Keratinocyte (primary cell): Measurements from ENCODE around the gene ITFG1. TPM values are rescaled to one million over a fixed set of nuclear protein-coding genes. Genes with fewer than 3 reads are reported as not detected.
"Not testable (repeated sequence)": the region's sequence is repeated elsewhere in the genome, so short reads cannot be mapped to it uniquely, and the experiment has no call there.

Experiments
- DNase-seq: peaks from one replicate; pipeline ENCODE4 v3.0.0-alpha.2; 2011; ENCODE audit warnings: low read depth, missing footprints, low spot score
- FAIRE-seq: peaks from 2 replicates; lab custom pipeline; 2011; peaks lifted over from hg19 to GRCh38; lab: Jason Lieb, UNC
- H2AFZ ChIP-seq: 2 replicates; pipeline ENCODE4 v1.6.0; 2012; ENCODE audit warnings: low read length, control low read depth, inconsistent platforms; ENCODE audit not compliant: control insufficient read depth
- H3K27ac ChIP-seq: 2 replicates; pipeline ENCODE4 v1.5.1; 2011; ENCODE audit warnings: low read length; ENCODE audit not compliant: control insufficient read depth, insufficient read depth
- H3K27me3 ChIP-seq: 3 replicates; pipeline ENCODE4 v1.6.0; 2011; ENCODE audit warnings: low read length; ENCODE audit not compliant: control insufficient read depth, insufficient read depth; ENCODE audit errors: extremely low read depth
- H3K36me3 ChIP-seq, 2 experiments: 2 replicates in 1 of 2; 3 replicates in 1 of 2; pipeline ENCODE4 v1.5.1; 2011; ENCODE audit warnings: low read length in 2 of 2, mild to moderate bottlenecking in 1 of 2; ENCODE audit not compliant: control insufficient read depth in 2 of 2, insufficient read depth in 2 of 2; ENCODE audit errors: extremely low read depth in 1 of 2
- H3K4me1 ChIP-seq: 3 replicates; pipeline ENCODE4 v1.5.1; 2011; ENCODE audit warnings: low read length; ENCODE audit not compliant: control insufficient read depth, insufficient read depth; ENCODE audit errors: extremely low read depth
- H3K4me2 ChIP-seq: 3 replicates; pipeline ENCODE4 v1.6.0; 2011; ENCODE audit warnings: low read depth, low read length; ENCODE audit not compliant: control insufficient read depth, insufficient read depth; ENCODE audit errors: extremely low read depth
- H3K4me3 ChIP-seq, 3 experiments: fragments of 200-600 bp in 1 of 3; sonication (generic) in 1 of 3; 2 replicates in 2 of 3; 3 replicates in 1 of 3; pipeline ENCODE4 v1.5.1; 2011 to 2016; ENCODE audit warnings: low read length in 3 of 3, mild to moderate bottlenecking in 3 of 3, control low read depth in 2 of 3, inconsistent platforms in 1 of 3, low read depth in 1 of 3, mixed read lengths in 1 of 3, mixed run types in 1 of 3, moderate library complexity in 1 of 3; ENCODE audit not compliant: control insufficient read depth in 2 of 3, insufficient read depth in 2 of 3; ENCODE audit errors: extremely low read depth in 1 of 3
- H3K79me2 ChIP-seq: 2 replicates; pipeline ENCODE4 v1.6.0; 2012; ENCODE audit warnings: low read length; ENCODE audit not compliant: control insufficient read depth, insufficient read depth
- H3K9ac ChIP-seq: 3 replicates; pipeline ENCODE4 v1.6.0; 2011; ENCODE audit warnings: low read length; ENCODE audit not compliant: control insufficient read depth, insufficient read depth; ENCODE audit errors: extremely low read depth
- H3K9me1 ChIP-seq: 3 replicates; pipeline ENCODE4 v1.6.0; 2011; ENCODE audit warnings: low read length; ENCODE audit not compliant: control insufficient read depth, insufficient read depth; ENCODE audit errors: extremely low read depth
- H3K9me3 ChIP-seq: 2 replicates; pipeline ENCODE4 v1.5.1; 2012; ENCODE audit warnings: low read depth, low read length; ENCODE audit not compliant: control insufficient read depth
- H4K20me1 ChIP-seq: 3 replicates; pipeline ENCODE4 v1.6.0; 2011; ENCODE audit warnings: low read length; ENCODE audit not compliant: control insufficient read depth, insufficient read depth; ENCODE audit errors: extremely low read depth
- EZH2 ChIP-seq: IDR thresholded peaks from one replicate; pipeline ENCODE4 v1.6.1; 2012; ENCODE audit warnings: inconsistent platforms, mild to moderate bottlenecking, low read length, moderate library complexity
- dilution Hi-C: fragments of 300-500 bp; cut with MboI; formaldehyde crosslinking; loops from one replicate; pipeline ENCODE4 v1.7.0; 2020; ENCODE audit warnings: low sequenced_read_pairs; ENCODE audit not compliant: extremely low pct_ligation_motif_present
- polyA plus RNA-seq, 5 experiments: library from polyadenylated mRNA; depleted of rRNA in 3 of 5; stranded (reverse) in 3 of 5; stranded (forward) in 1 of 5; unstranded in 1 of 5; fragments of >200 nt; gene quantifications; 1 replicate in 1 of 5; 2 replicates in 3 of 5; 3 replicates in 1 of 5; pipeline versions ENCODE4 v1.2.1 to v1.2.3, GENCODE V29; 2011 to 2012; ENCODE audit warnings: missing spikeins in 2 of 5, low read depth in 1 of 5, low replicate concordance in 1 of 5
- TF ChIP-seq, protein P1 (sequence below), 3 experiments: IDR thresholded peaks in 1 of 3; conservative IDR thresholded peaks in 1 of 3; optimal IDR thresholded peaks in 1 of 3; 2 replicates in 2 of 3; 3 replicates in 1 of 3; pipeline versions ENCODE3 to v1.5.1; 2011; ENCODE audit warnings: low read length in 3 of 3, mild to moderate bottlenecking in 3 of 3, moderate library complexity in 2 of 3, control low read depth in 1 of 3, inconsistent platforms in 1 of 3; ENCODE audit not compliant: insufficient read depth in 2 of 3; ENCODE audit errors: extremely low read depth in 1 of 3

Gene ITFG1
- polyA plus RNA-seq, 1 donor (not counting 4 experiments of a cell fraction or from before 2014, with no cell fraction given): 83.8 TPM

DNA sequence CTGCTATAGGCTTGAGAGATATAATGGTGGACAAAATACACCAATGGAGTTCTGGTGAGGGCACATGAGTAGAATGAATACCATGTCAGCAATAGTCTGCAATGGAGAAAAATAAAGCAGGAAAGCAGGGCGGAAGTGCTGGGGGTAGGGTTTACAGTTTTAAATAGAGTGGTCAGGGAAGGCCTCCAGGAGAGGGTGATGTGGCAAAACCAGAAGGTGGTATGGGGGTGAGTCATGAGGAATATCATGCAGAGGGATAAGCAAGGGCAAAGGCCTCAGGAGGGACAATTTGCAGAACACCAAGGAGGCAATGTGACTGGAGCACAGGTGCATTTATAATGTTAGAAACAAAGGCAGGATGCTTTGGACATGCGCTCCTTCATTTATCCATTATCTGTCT, 102.0 kb downstream of the ITFG1 start:
- H3K4me2 ChIP-seq: no peak overlapping the region
- H3K79me2 ChIP-seq: no peaks in the 10 kb centered on the region

DNA sequence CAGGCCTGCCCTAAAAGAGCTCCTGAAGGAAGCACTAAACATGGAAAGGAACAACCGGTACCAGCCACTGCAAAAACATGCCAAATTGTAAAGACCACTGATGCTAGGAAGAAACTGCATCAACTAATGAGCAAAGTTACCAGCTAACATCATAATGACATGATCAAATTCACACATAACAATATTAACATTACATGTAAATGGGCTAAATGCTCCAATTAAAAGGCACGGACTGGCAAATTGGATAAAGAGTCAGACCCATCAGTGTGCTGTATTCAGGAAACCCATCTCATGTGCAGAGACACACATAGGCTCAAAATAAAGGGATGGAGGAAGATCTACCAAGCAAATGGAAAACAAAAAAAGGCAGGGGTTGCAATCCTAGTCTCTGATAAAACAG, 111.8 kb downstream of the ITFG1 start:
- H3K27ac ChIP-seq, H4K20me1 ChIP-seq, H3K9me1 ChIP-seq, H3K4me3 ChIP-seq, dilution Hi-C loops, H3K79me2 ChIP-seq, H3K4me2 ChIP-seq, DNase-seq, H3K36me3 ChIP-seq, H3K9ac ChIP-seq, FAIRE-seq, H3K4me1 ChIP-seq, H3K9me3 ChIP-seq, H2AFZ ChIP-seq, H3K27me3 ChIP-seq: not testable (repeated sequence)

More for the DNA sequence above, 102.0 kb downstream of the ITFG1 start:
- H4K20me1 ChIP-seq: no peaks in the 10 kb centered on the region
- DNase-seq: no peak
- H3K4me1 ChIP-seq: no peaks in the 10 kb centered on the region
- no peaks in the 10 kb centered on the region for H3K36me3 ChIP-seq
- H3K27ac ChIP-seq: no peak overlapping the region
- TF ChIP-seq, protein P1, sequence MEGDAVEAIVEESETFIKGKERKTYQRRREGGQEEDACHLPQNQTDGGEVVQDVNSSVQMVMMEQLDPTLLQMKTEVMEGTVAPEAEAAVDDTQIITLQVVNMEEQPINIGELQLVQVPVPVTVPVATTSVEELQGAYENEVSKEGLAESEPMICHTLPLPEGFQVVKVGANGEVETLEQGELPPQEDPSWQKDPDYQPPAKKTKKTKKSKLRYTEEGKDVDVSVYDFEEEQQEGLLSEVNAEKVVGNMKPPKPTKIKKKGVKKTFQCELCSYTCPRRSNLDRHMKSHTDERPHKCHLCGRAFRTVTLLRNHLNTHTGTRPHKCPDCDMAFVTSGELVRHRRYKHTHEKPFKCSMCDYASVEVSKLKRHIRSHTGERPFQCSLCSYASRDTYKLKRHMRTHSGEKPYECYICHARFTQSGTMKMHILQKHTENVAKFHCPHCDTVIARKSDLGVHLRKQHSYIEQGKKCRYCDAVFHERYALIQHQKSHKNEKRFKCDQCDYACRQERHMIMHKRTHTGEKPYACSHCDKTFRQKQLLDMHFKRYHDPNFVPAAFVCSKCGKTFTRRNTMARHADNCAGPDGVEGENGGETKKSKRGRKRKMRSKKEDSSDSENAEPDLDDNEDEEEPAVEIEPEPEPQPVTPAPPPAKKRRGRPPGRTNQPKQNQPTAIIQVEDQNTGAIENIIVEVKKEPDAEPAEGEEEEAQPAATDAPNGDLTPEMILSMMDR (optimal IDR thresholded peaks at IDR 0.05 in 1 of 3, IDR thresholded peaks at IDR 0.05 in 1 of 3, conservative IDR thresholded peaks at IDR 0.05 in 1 of 3; ENCODE audit: extremely low read depth in 1 of 3, insufficient read depth in 2 of 3, low read length in 3 of 3): no peak
- no peak for TF ChIP-seq EZH2
- dilution Hi-C loops: no loop called here
- no peak overlapping the region for H3K4me3 ChIP-seq
- H3K9me3 ChIP-seq: no peaks in the 10 kb centered on the region
- no peak overlapping the region for H2AFZ ChIP-seq
- no peak overlapping the region for H3K9ac ChIP-seq
- no peak for FAIRE-seq
- peaks cover 2% of the 10 kb centered on the region for H3K9me1 ChIP-seq
- no peaks in the 10 kb centered on the region for H3K27me3 ChIP-seq

DNA sequence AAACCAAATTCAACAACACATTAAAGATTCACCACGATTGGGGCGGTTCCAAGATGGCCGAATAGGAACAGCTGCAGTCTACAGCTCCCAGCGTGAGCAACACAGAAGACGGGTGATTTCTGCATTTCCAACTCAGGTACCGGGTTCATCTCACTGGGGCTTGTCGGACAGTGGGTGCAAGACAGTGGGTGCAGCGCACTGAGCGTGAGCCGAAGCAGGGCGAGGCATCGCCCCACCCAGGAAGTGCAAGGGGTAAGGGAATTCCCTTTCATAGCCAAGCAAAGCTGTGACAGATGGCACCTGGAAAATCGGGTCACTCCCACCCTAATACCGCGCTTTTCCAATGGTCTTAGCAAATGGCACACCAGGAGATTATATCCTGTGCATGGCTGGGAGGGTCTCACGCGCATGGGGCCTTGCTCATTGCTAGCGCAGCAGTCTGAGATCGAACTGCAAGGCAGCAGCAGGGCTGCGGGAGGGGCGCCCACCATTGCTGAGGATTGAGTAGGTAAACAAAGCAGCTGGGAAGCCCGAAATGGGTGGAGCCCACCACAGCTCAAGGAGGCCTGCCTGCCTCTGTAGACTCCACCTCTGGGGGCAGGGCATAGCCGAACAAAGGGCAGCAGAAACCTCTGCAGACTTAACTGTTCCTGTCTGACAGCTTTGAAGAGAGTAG, 113.7 kb downstream of the ITFG1 start:
- H3K4me3 ChIP-seq, H3K79me2 ChIP-seq, dilution Hi-C loops, FAIRE-seq, H3K4me2 ChIP-seq, H3K27ac ChIP-seq, H3K27me3 ChIP-seq, DNase-seq, H2AFZ ChIP-seq, H3K4me1 ChIP-seq, H4K20me1 ChIP-seq, H3K9ac ChIP-seq, H3K9me3 ChIP-seq, H3K9me1 ChIP-seq, H3K36me3 ChIP-seq: not testable (repeated sequence)
